CD4-positive, alpha-beta T cell treated with Interleukin-2 at 100 ng/mL for 4 hours (primary cell): ENCODE results near the gene NMBR.
"Not testable (repeated sequence)": the region's sequence is repeated elsewhere in the genome, so short reads cannot be mapped to it uniquely, and the experiment has no call there.

Source experiments
- DNase-seq: peaks from one replicate; pipeline ENCODE4 v3.0.0-alpha.2; 2020; ENCODE audit warnings: low spot score

The NMBR gene

DNA sequence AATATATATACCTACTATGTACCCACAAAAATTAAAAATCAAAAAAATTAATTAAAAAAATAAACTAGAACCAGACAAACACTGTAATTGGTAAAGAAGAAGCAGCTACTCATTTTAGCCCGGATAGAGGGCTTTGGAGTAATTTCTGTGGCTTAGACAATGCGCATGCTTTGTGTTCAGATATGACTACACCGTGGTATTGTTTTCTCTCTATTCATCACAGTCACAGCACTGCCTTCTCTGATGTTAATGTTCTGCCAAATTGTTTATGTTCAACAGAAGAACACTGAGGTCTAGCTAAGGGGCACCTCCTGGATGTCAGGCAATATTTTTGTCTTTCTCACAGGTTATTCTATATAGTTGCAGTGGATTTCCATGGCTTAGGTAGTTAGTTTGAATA is 91.7 kb downstream of the NMBR start:
- DNase-seq, result no peak

DNA sequence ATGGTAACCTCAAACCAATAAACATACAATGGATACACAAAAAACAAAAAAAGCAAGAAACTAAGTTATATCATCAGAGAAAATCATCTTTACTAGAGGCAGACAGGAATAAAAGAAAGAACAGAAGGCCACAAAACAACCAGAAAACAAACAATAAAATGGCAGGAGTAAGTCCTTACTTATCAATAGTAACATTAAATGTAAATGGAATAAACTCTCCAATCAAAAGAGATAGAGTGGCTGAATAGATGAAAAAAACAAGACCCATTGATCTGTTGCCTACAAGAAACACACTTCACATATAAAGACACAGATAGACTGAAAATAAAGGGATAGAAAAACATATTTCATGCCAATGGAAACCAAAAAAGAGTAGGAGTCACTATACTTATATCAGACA is 95.5 kb downstream of the NMBR start:
- no peak for DNase-seq

DNA sequence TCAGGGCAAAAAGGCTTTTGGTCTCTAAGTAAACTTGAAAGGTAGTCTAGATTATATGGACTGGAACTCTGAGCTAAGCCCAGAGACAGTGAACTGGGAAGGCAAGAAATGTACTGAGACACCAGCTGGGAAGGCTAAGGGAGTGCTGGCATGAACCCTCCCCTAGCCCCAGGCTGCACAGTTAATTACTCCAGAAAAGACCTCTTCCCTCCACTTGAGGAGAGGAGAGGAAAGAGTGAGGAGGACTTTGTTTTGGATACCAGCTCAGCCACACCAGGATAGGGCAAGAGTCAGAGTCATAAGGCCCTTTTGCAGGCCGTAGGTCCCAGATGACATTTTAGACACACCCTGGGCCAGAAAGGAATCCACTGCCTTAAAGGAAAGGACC is 98.3 kb downstream of the NMBR start:
- no peak for DNase-seq

DNA sequence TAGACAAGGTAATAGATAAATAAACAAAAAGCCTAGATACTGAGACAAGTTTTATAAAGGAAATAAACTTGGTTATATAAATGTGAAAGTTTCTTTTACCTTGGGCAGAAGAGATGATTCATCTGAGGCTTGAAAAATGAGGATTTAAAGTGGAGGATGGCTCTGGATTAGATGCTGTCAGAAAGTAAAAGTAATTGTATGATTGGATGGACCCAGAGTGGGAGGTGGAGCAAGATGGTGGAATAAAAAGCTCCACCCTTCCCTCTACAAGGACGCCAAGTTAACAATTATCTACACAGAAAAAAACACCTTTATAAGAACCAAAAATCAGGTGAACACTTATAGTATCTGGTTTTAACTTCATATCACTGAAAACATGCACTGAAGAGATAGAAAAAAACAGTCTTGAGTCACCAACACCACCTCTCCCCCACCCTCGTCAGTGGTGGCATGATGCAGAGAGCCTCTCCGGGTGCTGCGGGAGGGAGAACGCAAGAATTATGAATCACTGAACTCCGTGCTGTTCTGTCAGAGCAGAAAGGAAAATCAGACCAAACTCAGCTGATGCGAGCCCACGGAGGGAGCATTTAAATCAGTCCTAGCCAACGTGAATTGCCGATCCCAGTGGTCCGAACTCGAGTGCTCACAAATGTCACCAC is 98.9 kb downstream of the NMBR start:
- DNase-seq, result no peak

DNA sequence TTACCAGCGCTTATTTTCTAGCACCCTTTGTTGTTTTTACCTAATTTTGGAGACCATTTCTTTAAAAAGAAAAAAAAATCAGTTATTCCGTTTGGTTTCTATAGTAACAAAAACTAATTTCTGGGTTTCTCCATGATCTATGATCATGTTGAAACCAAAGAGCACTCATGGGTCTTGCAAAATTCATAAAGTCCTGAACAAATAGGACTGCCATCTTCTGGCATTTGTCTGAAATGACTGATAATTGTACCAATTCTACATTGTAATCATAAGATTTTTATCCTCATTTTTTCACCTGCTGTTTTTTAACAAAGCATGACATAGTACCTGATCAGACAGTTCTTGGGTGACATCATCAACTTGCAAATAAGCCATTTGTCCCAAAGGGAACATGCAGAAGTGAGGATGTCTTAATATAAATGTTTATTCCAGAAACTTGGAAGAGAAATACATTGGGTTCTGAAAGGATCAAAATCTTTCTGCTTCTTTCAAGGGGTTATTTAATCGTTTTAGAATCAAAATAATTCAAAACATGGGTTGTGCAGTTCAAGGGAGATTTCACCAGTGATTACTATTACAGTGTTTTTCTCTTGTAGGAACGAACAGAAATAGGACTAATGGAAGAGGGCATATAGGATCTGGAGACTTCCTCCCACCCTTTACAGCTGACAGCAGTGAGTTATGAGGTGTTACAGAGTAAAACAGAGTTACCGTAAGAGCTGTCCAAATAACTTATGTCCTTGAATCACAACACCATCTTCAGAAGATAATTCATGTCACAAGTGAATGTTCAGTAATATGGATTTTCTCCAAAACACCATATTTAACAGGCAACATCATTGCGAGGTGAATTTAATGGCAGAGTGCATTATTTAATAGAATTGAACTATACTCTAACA is 101.3 kb downstream of the NMBR start:
- DNase-seq, result no peak

DNA sequence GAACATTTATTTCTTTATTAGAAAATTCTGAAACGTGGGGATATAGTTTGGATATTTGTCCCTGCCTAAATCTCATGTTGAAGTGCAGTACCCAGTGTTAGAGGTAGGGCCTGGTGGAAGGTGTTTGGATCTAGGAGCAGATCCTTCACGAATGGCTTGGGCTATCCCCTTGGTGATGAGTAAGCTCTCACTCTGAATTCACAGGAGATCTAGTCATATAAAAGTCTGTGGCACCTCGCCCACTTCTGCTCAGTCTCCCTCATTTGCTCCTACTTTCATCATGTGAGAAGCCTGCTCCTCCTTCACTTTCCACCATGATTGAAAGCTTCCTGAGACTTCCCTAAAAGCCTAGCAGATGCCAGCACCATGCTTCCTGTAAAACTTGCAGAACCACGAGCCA is 111.0 kb downstream of the NMBR start:
- DNase-seq, result no peak

DNA sequence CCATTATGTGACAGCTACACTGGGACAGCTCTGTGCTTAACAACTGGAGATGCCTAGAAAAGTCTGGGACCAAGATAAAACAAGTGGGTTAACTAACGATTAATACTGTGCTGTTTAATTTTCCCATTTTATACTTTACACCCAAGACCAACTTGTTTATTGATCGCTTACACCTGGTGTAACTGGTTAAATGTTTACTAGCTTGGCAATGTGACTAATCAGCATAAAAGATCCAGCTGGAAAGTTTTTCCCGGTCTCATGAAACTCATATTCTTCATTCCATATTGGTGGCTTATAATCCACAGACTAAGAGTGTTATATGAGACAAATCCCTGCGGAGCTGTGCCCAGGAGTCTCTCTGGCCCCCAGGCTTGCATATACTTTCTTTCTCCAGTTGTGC is 115.9 kb downstream of the NMBR start:
- DNase-seq, result no peak

DNA sequence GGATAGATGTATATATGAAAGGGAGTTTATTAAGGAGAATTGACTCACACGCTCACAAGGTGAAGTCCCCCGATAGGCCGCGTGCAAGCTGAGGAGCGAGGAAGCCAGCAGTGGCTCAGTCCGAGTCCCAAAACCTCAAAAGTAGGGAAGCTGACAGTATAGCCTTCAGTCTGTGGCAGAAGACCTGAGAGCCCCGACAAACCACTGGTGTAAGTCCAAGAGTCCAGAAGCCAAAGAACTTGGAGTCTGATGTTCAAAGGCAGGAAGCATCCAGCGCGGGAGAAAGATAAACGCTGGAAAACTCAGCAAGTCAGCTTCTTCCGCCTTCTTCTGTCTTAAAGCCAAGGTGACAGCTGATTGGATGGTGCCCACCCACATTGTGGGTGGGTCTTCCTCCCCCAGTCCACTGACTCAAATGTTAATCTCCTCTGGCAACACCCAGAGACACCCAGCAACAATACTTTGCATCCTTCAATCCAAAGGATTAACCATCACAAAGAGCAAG is 116.8 kb downstream of the NMBR start:
- DNase-seq, result no peak

DNA sequence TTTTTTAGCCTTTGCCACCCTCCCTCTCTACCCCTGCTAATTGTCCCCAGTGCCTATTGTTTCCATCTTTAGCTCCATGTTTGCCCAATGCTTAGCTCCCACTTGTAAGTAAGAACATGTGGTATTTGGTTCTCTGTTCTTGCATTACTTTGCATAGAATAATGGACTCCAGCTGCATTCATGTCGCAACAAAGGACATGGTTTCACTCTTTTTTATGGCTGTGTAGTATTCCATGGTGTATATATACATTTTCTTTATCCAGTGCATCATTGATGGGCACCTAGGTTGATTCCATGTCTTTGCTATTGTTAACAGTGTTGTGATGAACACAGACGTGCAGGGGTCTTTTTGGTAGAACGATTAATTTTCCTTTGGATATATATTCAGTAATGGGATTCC is 118.4 kb downstream of the NMBR start:
- no peak for DNase-seq

DNA sequence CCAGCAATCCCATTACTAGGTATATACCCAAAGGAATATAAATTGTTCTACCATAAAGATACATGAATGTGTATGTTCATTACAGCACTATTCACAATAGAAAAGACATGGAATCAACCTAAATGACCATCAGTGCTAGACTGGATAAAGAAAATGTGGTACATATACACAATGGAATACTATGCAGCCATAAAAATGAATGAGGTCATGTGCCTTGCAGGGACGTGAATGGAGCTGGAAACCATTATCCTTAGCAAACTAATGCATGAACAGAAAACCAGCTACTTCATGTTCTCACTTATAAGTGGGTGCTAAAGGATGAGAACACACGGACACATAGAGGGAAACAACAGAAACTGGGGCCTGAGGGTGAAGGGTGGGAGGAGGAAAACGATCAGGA is 119.1 kb downstream of the NMBR start:
- not testable (repeated sequence) for DNase-seq

DNA sequence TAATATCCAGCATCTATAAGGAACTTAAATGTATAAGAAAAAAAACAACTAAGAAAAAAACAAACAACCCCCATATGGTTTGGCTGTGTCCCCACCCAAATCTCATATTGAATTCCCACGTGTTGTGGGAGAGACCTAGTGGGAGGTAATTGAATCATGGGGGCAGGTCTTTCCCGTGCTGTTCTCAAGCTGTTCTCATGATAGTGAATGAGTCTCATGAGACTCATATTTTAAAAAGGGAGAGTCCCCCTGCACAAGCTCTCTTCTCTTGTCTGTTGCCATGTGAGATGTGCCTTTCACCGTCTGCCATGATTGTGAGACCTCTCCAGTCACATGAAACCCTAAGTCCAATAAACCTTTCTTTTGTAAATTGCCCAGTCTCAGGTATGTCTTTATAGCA is 119.8 kb downstream of the NMBR start:
- no peak for DNase-seq

DNA sequence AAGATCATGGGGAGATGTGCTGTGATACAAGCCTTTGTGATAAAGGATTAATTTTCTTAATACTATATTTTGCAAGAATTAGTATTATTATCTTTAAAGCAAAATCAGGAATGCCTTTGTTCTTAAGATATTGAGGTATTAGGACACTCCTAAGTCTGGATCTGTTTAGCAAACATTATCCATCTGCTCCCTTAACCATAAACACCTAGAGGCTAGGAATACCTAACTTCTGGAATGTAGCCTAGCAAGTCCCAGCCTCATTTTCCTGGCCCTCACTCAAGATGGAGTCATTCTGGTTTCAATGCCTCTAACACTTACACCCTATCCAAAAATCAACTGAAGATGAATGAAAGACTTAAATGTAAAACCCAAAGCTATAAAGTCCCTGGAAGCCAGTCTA is 120.5 kb downstream of the NMBR start:
- DNase-seq, result no peak
